ENCODE data around the gene IRS2.

IRS2 gene

DNA sequence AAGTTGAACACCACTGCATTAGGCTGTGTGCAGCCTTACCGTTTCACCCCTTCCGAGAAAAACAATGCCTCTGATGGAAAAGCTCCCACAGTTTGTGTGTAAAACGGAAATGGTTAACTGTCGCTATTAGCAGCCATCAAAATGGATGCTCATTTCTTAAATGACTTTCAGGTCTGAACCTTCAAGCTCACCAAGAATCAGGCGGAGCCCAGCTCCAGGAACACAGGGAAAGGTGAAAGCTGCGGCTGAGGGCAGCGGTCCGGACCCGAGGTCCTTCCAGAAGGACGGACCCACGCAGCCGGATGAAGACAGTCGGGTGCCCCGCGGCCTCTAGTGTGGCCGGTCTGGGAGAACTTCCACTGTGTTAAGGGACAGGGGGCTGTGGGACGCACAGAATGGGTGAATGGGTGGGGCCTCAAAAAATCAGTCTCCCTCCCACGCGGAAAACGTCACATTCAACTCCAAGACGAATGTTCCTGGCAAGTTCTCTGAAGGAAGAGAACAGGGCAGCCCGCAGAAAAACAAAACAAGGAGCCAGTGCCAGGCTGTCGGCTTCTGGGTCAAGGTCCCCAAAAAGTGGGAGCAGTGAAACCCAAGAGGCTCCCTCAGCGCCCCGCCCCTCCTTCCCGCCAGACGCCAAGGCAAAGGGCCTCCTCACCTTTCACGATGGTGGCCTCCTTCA, 4.9 kb downstream of the IRS2 start:
- DNase-seq (ENCODE audit: low read depth), result peak; percentile 76
- peak overlapping the region; percentile 77 for H3K4me3 ChIP-seq (ENCODE audit: control insufficient read depth, low read depth, low read length)
- TF ChIP-seq, protein P1, sequence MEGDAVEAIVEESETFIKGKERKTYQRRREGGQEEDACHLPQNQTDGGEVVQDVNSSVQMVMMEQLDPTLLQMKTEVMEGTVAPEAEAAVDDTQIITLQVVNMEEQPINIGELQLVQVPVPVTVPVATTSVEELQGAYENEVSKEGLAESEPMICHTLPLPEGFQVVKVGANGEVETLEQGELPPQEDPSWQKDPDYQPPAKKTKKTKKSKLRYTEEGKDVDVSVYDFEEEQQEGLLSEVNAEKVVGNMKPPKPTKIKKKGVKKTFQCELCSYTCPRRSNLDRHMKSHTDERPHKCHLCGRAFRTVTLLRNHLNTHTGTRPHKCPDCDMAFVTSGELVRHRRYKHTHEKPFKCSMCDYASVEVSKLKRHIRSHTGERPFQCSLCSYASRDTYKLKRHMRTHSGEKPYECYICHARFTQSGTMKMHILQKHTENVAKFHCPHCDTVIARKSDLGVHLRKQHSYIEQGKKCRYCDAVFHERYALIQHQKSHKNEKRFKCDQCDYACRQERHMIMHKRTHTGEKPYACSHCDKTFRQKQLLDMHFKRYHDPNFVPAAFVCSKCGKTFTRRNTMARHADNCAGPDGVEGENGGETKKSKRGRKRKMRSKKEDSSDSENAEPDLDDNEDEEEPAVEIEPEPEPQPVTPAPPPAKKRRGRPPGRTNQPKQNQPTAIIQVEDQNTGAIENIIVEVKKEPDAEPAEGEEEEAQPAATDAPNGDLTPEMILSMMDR (conservative IDR thresholded peaks at IDR 0.05; ENCODE audit: control insufficient read depth, insufficient read depth, low read depth, low read length), result no peak

DNA sequence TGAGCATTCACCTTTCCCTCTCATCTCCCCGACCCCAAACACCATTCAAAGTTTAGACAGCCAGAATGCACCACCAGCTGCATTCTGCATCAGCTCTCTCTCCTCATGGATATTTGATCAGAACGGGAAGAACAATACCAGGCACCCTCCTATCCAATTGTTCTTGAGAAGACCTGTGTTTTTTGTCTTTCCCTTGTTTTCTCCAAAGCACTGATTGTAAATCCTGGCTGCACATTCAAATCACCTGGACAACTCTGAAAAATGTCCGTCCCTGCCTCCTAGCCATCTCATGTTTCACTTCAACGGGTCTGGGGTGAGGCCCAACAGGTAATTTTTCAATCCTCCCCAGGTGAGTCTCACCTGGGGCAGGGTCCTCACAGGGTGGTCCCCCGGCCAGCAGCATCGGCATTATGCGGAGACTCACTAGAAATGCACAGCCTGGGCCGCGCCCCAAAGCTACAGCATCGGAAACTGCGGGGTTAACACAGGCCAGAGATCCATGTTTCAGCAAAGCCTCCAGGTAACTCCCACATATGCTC, 5.5 kb downstream of the IRS2 start:
- no peak for DNase-seq (ENCODE audit: low read depth)
- peak overlapping the region; percentile 77 for H3K4me3 ChIP-seq (ENCODE audit: control insufficient read depth, low read depth, low read length)
- TF ChIP-seq, protein P1 (conservative IDR thresholded peaks at IDR 0.05; ENCODE audit: control insufficient read depth, insufficient read depth, low read depth, low read length), result no peak

DNA sequence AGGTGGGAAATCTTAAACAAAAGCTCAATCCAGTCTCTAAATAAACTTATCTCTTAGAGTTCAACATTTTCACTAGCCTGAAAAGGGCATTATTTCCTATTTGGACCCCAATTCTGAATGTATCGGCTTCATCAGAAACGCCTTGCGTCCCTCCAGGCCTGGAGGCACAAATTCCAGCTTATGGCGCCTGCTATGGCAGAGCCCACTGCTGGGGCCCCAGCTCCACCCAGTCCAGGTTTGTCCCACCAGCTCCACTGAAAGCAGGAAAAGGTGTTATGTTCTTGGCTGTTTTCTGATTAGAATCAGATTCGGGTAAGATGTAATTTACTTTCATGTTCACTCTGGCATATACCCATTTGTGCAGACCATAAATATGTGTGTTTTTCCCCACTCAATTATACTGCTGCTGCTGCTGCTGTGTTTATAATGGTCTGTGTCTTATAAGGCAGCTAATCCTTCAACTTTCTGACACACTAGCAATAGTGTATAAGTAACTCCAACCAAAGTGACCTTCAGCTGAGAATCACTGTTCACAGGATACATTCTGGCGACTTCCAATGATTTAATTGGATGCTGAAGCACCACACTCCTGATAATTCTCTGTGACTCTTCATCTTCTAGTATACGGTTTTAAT, 6.4 kb downstream of the IRS2 start:
- no peak for DNase-seq (ENCODE audit: low read depth)
- H3K4me3 ChIP-seq (ENCODE audit: control insufficient read depth, low read depth, low read length), result peak overlapping the region; percentile 77
- TF ChIP-seq, protein P1 (conservative IDR thresholded peaks at IDR 0.05; ENCODE audit: control insufficient read depth, insufficient read depth, low read depth, low read length), result no peak

DNA sequence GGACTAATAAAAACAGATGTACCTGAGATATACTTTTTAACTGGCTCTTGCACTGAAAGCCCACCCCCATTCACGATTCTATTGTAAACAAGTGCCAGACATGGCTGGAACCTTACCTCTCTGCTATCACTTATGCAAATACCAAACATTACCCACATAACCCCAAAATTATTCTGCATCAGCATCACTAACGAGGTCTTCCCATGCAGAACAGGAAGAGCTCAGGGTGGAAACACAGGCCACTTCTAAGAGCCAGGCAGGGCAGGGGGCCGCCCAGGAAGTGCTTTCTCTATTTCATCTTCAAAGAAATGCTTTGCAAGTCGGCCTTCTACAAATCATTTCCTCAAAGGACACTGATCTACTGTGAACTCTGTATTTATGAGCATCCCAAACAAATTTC, 7.3 kb downstream of the IRS2 start:
- TF ChIP-seq, protein P1 (conservative IDR thresholded peaks at IDR 0.05; ENCODE audit: control insufficient read depth, insufficient read depth, low read depth, low read length), result no peak
- H3K4me3 ChIP-seq (ENCODE audit: control insufficient read depth, low read depth, low read length), result peak overlapping the region; percentile 1
- DNase-seq (ENCODE audit: low read depth), result no peak

DNA sequence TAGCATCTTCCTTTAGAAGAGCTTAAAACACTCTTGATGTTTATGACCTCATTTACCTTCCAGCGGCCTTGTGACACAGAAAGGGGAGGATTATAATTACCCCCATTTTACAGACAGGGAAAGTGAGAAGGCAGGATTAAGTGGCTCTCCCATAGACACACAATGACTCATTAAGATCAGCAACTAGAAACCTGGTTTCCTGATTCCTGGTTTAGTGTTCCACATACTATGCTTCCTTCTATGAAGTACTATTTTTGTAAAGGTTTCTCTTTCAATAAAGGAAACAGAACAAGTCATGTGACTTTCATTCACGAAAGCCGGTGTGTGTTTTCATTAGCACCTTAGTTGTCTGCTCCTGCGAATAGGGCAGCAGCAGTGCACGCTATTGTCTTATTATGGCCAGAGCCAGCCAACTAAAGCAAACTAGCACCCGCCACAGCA, 8.3 kb downstream of the IRS2 start:
- DNase-seq (ENCODE audit: low read depth), result peak; percentile 63
- H3K4me3 ChIP-seq (ENCODE audit: control insufficient read depth, low read depth, low read length), result no peak overlapping the region
- TF ChIP-seq, protein P1 (conservative IDR thresholded peaks at IDR 0.05; ENCODE audit: control insufficient read depth, insufficient read depth, low read depth, low read length), result no peak

DNA sequence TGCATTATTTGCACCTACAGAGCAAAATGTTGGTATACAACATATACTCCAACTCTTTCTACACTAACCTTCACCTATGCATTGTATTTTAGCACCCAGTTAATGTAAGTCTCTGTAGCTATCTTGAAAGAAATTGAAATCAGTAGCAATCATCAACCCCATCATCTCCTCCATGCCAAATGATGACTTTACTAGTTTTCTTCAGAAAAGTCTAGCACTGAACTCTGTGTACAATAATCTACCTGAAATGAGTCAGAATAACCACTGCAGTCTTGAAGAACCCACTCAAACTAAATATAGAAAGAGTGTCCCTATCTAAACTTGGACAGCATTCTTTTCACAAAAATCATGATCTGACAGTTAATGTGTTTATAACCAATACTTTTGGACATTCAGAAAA, 9.8 kb downstream of the IRS2 start:
- H3K4me3 ChIP-seq (ENCODE audit: control insufficient read depth, low read depth, low read length), result no peak overlapping the region
- TF ChIP-seq, protein P1 (conservative IDR thresholded peaks at IDR 0.05; ENCODE audit: control insufficient read depth, insufficient read depth, low read depth, low read length), result no peak
- no peak for DNase-seq (ENCODE audit: low read depth)
